Heart left ventricle (tissue), 16 donors: ENCODE measurements around the gene CELSR1. TPM values are rescaled to one million over a fixed set of nuclear protein-coding genes. Genes with fewer than 3 reads are reported as not detected.

ENCODE experiments used
- ATAC-seq, 4 donors: fragments of 200-7000 bp; cut with Tn5 transposase; one replicate each; pipeline ENCODE4 v1.9.1; 2020 to 2022; ENCODE audit warnings: moderate library complexity in 4 of 4, mild to moderate bottlenecking in 3 of 4, moderate number of reproducible peaks in 1 of 4
- DNase-seq, 5 donors: peaks; one replicate each; pipeline ENCODE4 v3.0.0-alpha.2; 2020
- H3K27ac ChIP-seq, 12 donors: fragments of 200-600 bp; sonication (generic) in 4 of 12; one replicate each; pipeline versions ENCODE4 v1.5.0 to v1.8.0; 2016 to 2022; ENCODE audit warnings: mild to moderate bottlenecking in 2 of 12
- H3K27me3 ChIP-seq, 9 donors: fragments of 200-600 bp; sonication (generic) in 2 of 9; one replicate each; pipeline versions ENCODE4 v1.5.1 to v1.8.0; 2016 to 2022; ENCODE audit warnings: mild to moderate bottlenecking in 3 of 9
- H3K36me3 ChIP-seq, 9 donors: fragments of 200-600 bp; sonication (generic) in 2 of 9; one replicate each; pipeline versions ENCODE4 v1.5.0 to v1.8.0; 2018 to 2022; ENCODE audit warnings: mild to moderate bottlenecking in 2 of 9
- H3K4me1 ChIP-seq, 12 donors: fragments of 200-600 bp; sonication (generic) in 4 of 12; one replicate each; pipeline versions ENCODE4 v1.5.0 to v1.8.0; 2016 to 2022; ENCODE audit warnings: mild to moderate bottlenecking in 3 of 12
- H3K4me3 ChIP-seq, 12 donors: fragments of 200-600 bp; sonication (generic) in 4 of 12; one replicate each; pipeline versions ENCODE4 v1.5.0 to v1.8.0; 2017 to 2022; ENCODE audit warnings: mild to moderate bottlenecking in 9 of 12, moderate library complexity in 4 of 12
- H3K9me3 ChIP-seq, 12 donors: fragments of 200-600 bp; sonication (generic) in 4 of 12; one replicate each; pipeline versions ENCODE4 v1.5.0 to v1.8.0; 2016 to 2022; ENCODE audit warnings: mild to moderate bottlenecking in 1 of 12
- CTCF ChIP-seq, 12 donors: fragments of 200-600 bp; sonication (generic) in 4 of 12; IDR thresholded peaks; one replicate each; pipeline versions ENCODE4 v1.5.0 to v1.8.0; 2018 to 2022; ENCODE audit warnings: antibody characterized with exemption in 12 of 12, mild to moderate bottlenecking in 5 of 12
- POLR2A ChIP-seq, 2 donors: fragments of 450-650 bp; IDR thresholded peaks; one replicate each; pipeline ENCODE4 v1.6.1; 2017; ENCODE audit warnings: antibody characterized with exemption in 2 of 2, mild to moderate bottlenecking in 2 of 2, moderate library complexity in 2 of 2
- WGBS, 4 donors: extraction: QIAGEN DNeasy Blood & Tissue Kit in 2 of 4; methylation state at CpG; one replicate each; pipeline versions ENCODE4 v1.1.5 to v1.1.7; 2013 to 2018; 5-methylcytosine and 5-hydroxymethylcytosine counted together
- intact Hi-C, 10 donors: fragments of 100-400 bp; cut with DNase I; formaldehyde crosslinking; loops; one replicate each; pipeline versions ENCODE4 v1.11.1 to v1.14.2; 2022
- polyA plus RNA-seq, 2 donors: library from polyadenylated mRNA; stranded (reverse); fragments of 200-250 nt; gene quantifications; one replicate each; pipeline ENCODE4 v1.2.3, GENCODE V29; 2013
- total RNA-seq, 9 donors: library from RNA; depleted of rRNA in 2 of 9; stranded (reverse); fragments of >200 nt in 2 of 9; fragmentation: NEBNext Ultra II Directional in 3 of 9; extraction: Animal tissue kit (Norgen Biotek cat#: 25700) in 3 of 9; gene quantifications; one replicate each; pipeline versions ENCODE4 v1.1.0 to v1.2.4, GENCODE V29; 2016 to 2023
- donor health status: ischemic (EF 13 %, LVEDD 7.1; RV severe dilation, severe dysfunction).
- donor health status: healthy with polysubstance abuse.
- donor health status: DM: no; HTN: yes; CAD: no.
- donor health status: DM: no; HTN: no; CAD: no.
- donor health status: ischemic (EF 25% LVEDD 6.9; RV normal size, moderate dysfunction).
- donor health status: ischemic (EF 25% LVEDD 5.7; RV mildly dilated, moderate dysfunction).
- donor health status: healthy.
- donor health status: DM: yes; HTN: yes; CAD: no.
- donor health status: ischemic (EF 35%, LVEDD 5.7; RV mildly dilated, moderate dysfunction).
- donor health status: nonischemic (EF 11% LVEDD 7.7; RV severe dilation, severe dysfunction).
- donor health status: DM: yes; HTN: yes; CAD: no.
- donor health status: PGD.
- donor health status: ischemic (EF 29% LVEDD 5.4; RV normal size, mild dysfunction).
- donor health status: nonischemic (EF 23%, LVEDD 6.1; RV moderate dilation, normal function).

Gene CELSR1
- total and polyA plus RNA-seq, 11 donors: 5.9 to 15.8 (median 11.9) TPM

GRCh38 chr22:46380069-46380468 is 157.4 kb downstream of the CELSR1 start:
- ATAC-seq (no peak), DNase-seq (peak in 2 of 5 donors; percentile 11 to 36)
- Histone ChIP-seq H3K27me3 (no peaks in the 10 kb centered on the region), H3K27ac (no peak overlapping the region), H3K36me3 (peaks cover 0 to 4% (median 0%) of the 10 kb centered on the region in 9 donors), H3K4me1 (peaks cover 0 to 11% (median 2%) of the 10 kb centered on the region in 12 donors), H3K9me3 (peaks cover 0 to 12% (median 0%) of the 10 kb centered on the region in 12 donors), H3K4me3 (no peak overlapping the region)
- WGBS, 4 donors: 77 to 86% (median 78%) methylated on average over 15 to 19 of the region's 19 CpGs
- TF ChIP-seq CTCF (IDR thresholded peaks at IDR 0.05) (no peak), POLR2A (IDR thresholded peaks at IDR 0.05) (no peak)
- intact Hi-C loops: no loop called here

- no peak overlapping the region for H3K27ac ChIP-seq
- no peak overlapping the region for H3K4me3 ChIP-seq
- intact Hi-C loops: no loop called here
- 82 to 85% (median 84%) methylated on average over 29 of the region's 29 CpGs for WGBS, 4 donors
- H3K36me3 ChIP-seq: peaks cover 0 to 4% (median 0%) of the 10 kb centered on the region in 9 donors
- no peak for ATAC-seq
- DNase-seq: peak in 2 of 5 donors; percentile 11 to 34
- peaks cover 0 to 11% (median 2%) of the 10 kb centered on the region in 12 donors for H3K4me1 ChIP-seq
- H3K9me3 ChIP-seq: peaks cover 0 to 12% (median 0%) of the 10 kb centered on the region in 12 donors
- no peaks in the 10 kb centered on the region for H3K27me3 ChIP-seq
- TF ChIP-seq CTCF (IDR thresholded peaks at IDR 0.05) (no peak), POLR2A (IDR thresholded peaks at IDR 0.05) (no peak)
Observed at GRCh38 chr22:46379066-46379930, 158.1 kb downstream of the CELSR1 start.

GRCh38 chr22:46378426-46379065 is 158.9 kb downstream of the CELSR1 start:
- peaks cover 0 to 4% (median 0%) of the 10 kb centered on the region in 9 donors for H3K36me3 ChIP-seq
- peaks cover 0 to 11% (median 2%) of the 10 kb centered on the region in 12 donors for H3K4me1 ChIP-seq
- WGBS, 4 donors: 71 to 77% (median 76%) methylated on average over 7 to 22 of the region's 22 CpGs
- intact Hi-C loops: no loop called here
- DNase-seq (peak in 1 of 5 donors; percentile 58), ATAC-seq (no peak)
- H3K27ac ChIP-seq: peak overlapping the region in 1 of 12 donors; percentile 59
- H3K4me3 ChIP-seq: no peak overlapping the region
- peaks cover 0 to 12% (median 0%) of the 10 kb centered on the region in 12 donors for H3K9me3 ChIP-seq
- H3K27me3 ChIP-seq: no peaks in the 10 kb centered on the region
- TF ChIP-seq POLR2A (IDR thresholded peaks at IDR 0.05) (no peak), CTCF (IDR thresholded peaks at IDR 0.05) (no peak)
